HG03095 (cell line): ENCODE measurements around the gene CPT1A.

ENCODE experiments used
- ATAC-seq: cut with Tn5 transposase; IDR thresholded peaks from one replicate; pipeline ENCODE4 v1.9.1; 2021; ENCODE audit warnings: moderate library complexity; ENCODE audit not compliant: unreplicated experiment

Gene CPT1A

GRCh38 chr11:68804786-68805185 is 36.9 kb downstream of the CPT1A start:
- no peak for ATAC-seq

GRCh38 chr11:68803766-68804165 is 38.0 kb downstream of the CPT1A start:
- no peak for ATAC-seq

- ATAC-seq, result no peak
Measured at GRCh38 chr11:68798221-68798813, 43.4 kb downstream of the CPT1A start.

- ATAC-seq, result no peak
Measured at GRCh38 chr11:68796801-68797200, 44.9 kb downstream of the CPT1A start.

GRCh38 chr11:68792400-68792966 is 49.2 kb downstream of the CPT1A start:
- no peak for ATAC-seq

- no peak for ATAC-seq
Measured at GRCh38 chr11:68784653-68785052, 57.1 kb downstream of the CPT1A start.

GRCh38 chr11:68783216-68783821 is 58.4 kb downstream of the CPT1A start:
- no peak for ATAC-seq

GRCh38 chr11:68782711-68783110 is 59.0 kb downstream of the CPT1A start:
- no peak for ATAC-seq

- no peak for ATAC-seq
Measured at GRCh38 chr11:68780829-68781228, 60.9 kb downstream of the CPT1A start.

GRCh38 chr11:68778205-68778604 is 63.5 kb downstream of the CPT1A start:
- ATAC-seq, result no peak

GRCh38 chr11:68776442-68777235 is 65.1 kb downstream of the CPT1A start:
- no peak for ATAC-seq

GRCh38 chr11:68775951-68776388 is 65.7 kb downstream of the CPT1A start:
- ATAC-seq, result no peak

GRCh38 chr11:68774194-68774585 is 67.5 kb downstream of the CPT1A start:
- ATAC-seq, result no peak

GRCh38 chr11:68773521-68774193 is 68.1 kb downstream of the CPT1A start:
- no peak for ATAC-seq

- no peak for ATAC-seq
Measured at GRCh38 chr11:68772936-68773335, 68.8 kb downstream of the CPT1A start.

- ATAC-seq, result no peak
Measured at GRCh38 chr11:68770781-68771180, 70.9 kb downstream of the CPT1A start.

GRCh38 chr11:68767672-68768071 is 74.0 kb downstream of the CPT1A start:
- ATAC-seq, result no peak

GRCh38 chr11:68766786-68767185 is 74.9 kb downstream of the CPT1A start:
- ATAC-seq, result no peak

GRCh38 chr11:68764746-68765145 is 77.0 kb downstream of the CPT1A start:
- ATAC-seq, result no peak

- no peak for ATAC-seq
Measured at GRCh38 chr11:68763926-68764657, 77.6 kb downstream of the CPT1A start.
